Measurements from ENCODE around the gene SVEP1.
"Not testable (repeated sequence)": the region's sequence is repeated elsewhere in the genome, so short reads cannot be mapped to it uniquely, and the experiment has no call there.

Gene SVEP1

GRCh38 chr9:110446171-110446570 is 133.4 kb downstream of the SVEP1 start:
- DNase-seq (ENCODE audit: low read depth, low spot score), result no peak

- DNase-seq (ENCODE audit: low read depth, low spot score), result no peak
Measured at GRCh38 chr9:110444911-110445310, 134.6 kb downstream of the SVEP1 start.

GRCh38 chr9:110443866-110444220 is 135.7 kb downstream of the SVEP1 start:
- no peak for DNase-seq (ENCODE audit: low read depth, low spot score)

GRCh38 chr9:110443146-110443865 is 136.2 kb downstream of the SVEP1 start:
- no peak for DNase-seq (ENCODE audit: low read depth, low spot score)

GRCh38 chr9:110440796-110441195 is 138.7 kb downstream of the SVEP1 start:
- DNase-seq (ENCODE audit: low read depth, low spot score), result no peak

GRCh38 chr9:110440172-110440571 is 139.4 kb downstream of the SVEP1 start:
- DNase-seq (ENCODE audit: low read depth, low spot score), result no peak

GRCh38 chr9:110432253-110432652 is 147.3 kb downstream of the SVEP1 start:
- no peak for DNase-seq (ENCODE audit: low read depth, low spot score)

- DNase-seq (ENCODE audit: low read depth, low spot score), result no peak
Measured at GRCh38 chr9:110429453-110429852, 150.1 kb downstream of the SVEP1 start.

- DNase-seq (ENCODE audit: low read depth, low spot score), result peak; percentile 12
Measured at GRCh38 chr9:110427497-110428104, 151.9 kb downstream of the SVEP1 start.

- no peak for DNase-seq (ENCODE audit: low read depth, low spot score)
Measured at GRCh38 chr9:110426052-110426709, 153.4 kb downstream of the SVEP1 start.

GRCh38 chr9:110414471-110414870 is 165.1 kb downstream of the SVEP1 start:
- no peak for DNase-seq (ENCODE audit: low read depth, low spot score)

- no peak for DNase-seq (ENCODE audit: low read depth, low spot score)
Measured at GRCh38 chr9:110410961-110411360, 168.6 kb downstream of the SVEP1 start.

- DNase-seq (ENCODE audit: low read depth, low spot score), result no peak
Measured at GRCh38 chr9:110408598-110408997, 170.9 kb downstream of the SVEP1 start.

GRCh38 chr9:110405858-110406443 is 173.6 kb downstream of the SVEP1 start:
- DNase-seq (ENCODE audit: low read depth, low spot score), result no peak

GRCh38 chr9:110404473-110404872 is 175.1 kb downstream of the SVEP1 start:
- no peak for DNase-seq (ENCODE audit: low read depth, low spot score)

- no peak for DNase-seq (ENCODE audit: low read depth, low spot score)
Measured at GRCh38 chr9:110399983-110400382, 179.6 kb downstream of the SVEP1 start.

GRCh38 chr9:110398992-110399391 is 180.5 kb downstream of the SVEP1 start:
- DNase-seq (ENCODE audit: low read depth, low spot score), result not testable (repeated sequence)

- no peak for DNase-seq (ENCODE audit: low read depth, low spot score)
Measured at GRCh38 chr9:110391826-110392485, 187.6 kb downstream of the SVEP1 start.

GRCh38 chr9:110389148-110389750 is 190.3 kb downstream of the SVEP1 start:
- no peak for DNase-seq (ENCODE audit: low read depth, low spot score)

GRCh38 chr9:110383491-110383890 is 196.1 kb downstream of the SVEP1 start:
- DNase-seq (ENCODE audit: low read depth, low spot score), result no peak

- DNase-seq (ENCODE audit: low read depth, low spot score), result no peak
Measured at GRCh38 chr9:110382731-110383130, 196.8 kb downstream of the SVEP1 start.

All from iPS DF 19.7 (cell line).